LNCAP (cell line): Measurements from ENCODE around the gene EBNA1BP2.

Experiments used
- CTCF ChIP-seq: fragments of 450-650 bp; IDR thresholded peaks from 2 replicates; pipeline ENCODE4 v1.5.1; 2017; ENCODE audit warnings: mild to moderate bottlenecking

EBNA1BP2 gene

GRCh38 chr1:43206600-43207228 lies 34.6 kb upstream of the EBNA1BP2 start:
- no peak for TF ChIP-seq CTCF

GRCh38 chr1:43205671-43206070 lies 33.6 kb upstream of the EBNA1BP2 start:
- TF ChIP-seq CTCF: no peak

GRCh38 chr1:43204394-43204793 lies 32.3 kb upstream of the EBNA1BP2 start:
- no peak for TF ChIP-seq CTCF

- no peak for TF ChIP-seq CTCF
These were observed 31.8 kb upstream of the EBNA1BP2 start for GRCh38 chr1:43203859-43204258.

- no peak for TF ChIP-seq CTCF
These were observed 27.1 kb upstream of the EBNA1BP2 start for GRCh38 chr1:43199093-43199726.

- TF ChIP-seq CTCF: no peak
These were observed 25.4 kb upstream of the EBNA1BP2 start for GRCh38 chr1:43197343-43198127.

GRCh38 chr1:43194509-43194908 lies 22.4 kb upstream of the EBNA1BP2 start:
- TF ChIP-seq CTCF: no peak
